Measurements from ENCODE around the gene CCDC85C. TPM values are rescaled to one million over a fixed set of nuclear protein-coding genes. Genes with fewer than 3 reads are reported as not detected.

The CCDC85C gene
- total RNA-seq, 1 donor, result 11.2 TPM

GRCh38 chr14:99561864-99562263 lies 42.1 kb downstream of the CCDC85C start:
- TF ChIP-seq, protein P1, sequence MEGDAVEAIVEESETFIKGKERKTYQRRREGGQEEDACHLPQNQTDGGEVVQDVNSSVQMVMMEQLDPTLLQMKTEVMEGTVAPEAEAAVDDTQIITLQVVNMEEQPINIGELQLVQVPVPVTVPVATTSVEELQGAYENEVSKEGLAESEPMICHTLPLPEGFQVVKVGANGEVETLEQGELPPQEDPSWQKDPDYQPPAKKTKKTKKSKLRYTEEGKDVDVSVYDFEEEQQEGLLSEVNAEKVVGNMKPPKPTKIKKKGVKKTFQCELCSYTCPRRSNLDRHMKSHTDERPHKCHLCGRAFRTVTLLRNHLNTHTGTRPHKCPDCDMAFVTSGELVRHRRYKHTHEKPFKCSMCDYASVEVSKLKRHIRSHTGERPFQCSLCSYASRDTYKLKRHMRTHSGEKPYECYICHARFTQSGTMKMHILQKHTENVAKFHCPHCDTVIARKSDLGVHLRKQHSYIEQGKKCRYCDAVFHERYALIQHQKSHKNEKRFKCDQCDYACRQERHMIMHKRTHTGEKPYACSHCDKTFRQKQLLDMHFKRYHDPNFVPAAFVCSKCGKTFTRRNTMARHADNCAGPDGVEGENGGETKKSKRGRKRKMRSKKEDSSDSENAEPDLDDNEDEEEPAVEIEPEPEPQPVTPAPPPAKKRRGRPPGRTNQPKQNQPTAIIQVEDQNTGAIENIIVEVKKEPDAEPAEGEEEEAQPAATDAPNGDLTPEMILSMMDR (IDR thresholded peaks at IDR 0.05; ENCODE audit: insufficient read depth, low read depth, low read length), result no peak
- no peak for DNase-seq (ENCODE audit: low read depth)
- H3K4me3 ChIP-seq (ENCODE audit: low read depth, low read length), result no peak overlapping the region

DNA sequence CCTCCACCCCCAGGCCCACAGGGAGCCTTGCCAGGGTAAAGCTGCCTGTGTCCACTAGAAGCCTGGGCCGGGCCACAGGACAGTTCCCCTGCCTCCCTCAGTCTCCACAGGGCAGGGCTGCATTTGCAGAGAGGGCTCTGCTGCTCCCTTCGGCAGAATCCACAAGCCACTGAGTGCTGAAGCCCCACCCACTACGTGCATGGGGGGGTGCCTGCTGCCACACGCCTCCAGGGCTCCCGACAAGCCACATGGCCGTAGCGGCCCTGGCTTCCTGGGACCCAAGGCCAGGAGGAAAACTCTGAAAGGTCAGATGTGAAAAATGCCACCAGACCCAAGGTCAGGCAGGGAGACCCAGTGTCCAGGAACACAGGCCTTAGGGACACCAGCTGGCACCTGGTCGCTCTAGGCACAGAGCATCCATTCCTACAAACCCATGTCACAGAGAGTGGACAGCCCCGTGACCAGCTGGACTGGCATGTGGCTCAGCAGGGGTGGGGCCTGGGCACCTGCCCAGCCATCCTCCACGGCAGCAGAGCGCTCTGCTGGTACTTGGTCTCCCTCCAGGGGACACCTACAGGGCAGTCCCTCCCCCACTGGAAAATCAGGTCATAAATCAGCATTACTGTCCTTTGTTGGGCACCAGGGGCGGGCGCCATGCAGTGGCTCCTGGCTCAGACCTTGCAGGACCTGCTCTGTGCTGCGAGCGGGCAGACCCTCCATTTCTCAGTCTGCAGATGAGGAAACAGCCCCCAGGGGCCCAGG lies 42.9 kb downstream of the CCDC85C start:
- TF ChIP-seq, protein P1 (IDR thresholded peaks at IDR 0.05; ENCODE audit: insufficient read depth, low read depth, low read length), result no peak
- no peak for DNase-seq (ENCODE audit: low read depth)
- H3K4me3 ChIP-seq (ENCODE audit: low read depth, low read length), result no peak overlapping the region

- no peak for DNase-seq (ENCODE audit: low read depth)
- TF ChIP-seq, protein P1 (IDR thresholded peaks at IDR 0.05; ENCODE audit: insufficient read depth, low read depth, low read length), result no peak
Observed at GRCh38 chr14:99560403-99560802, 43.6 kb downstream of the CCDC85C start.

GRCh38 chr14:99559286-99559990 lies 44.6 kb downstream of the CCDC85C start:
- TF ChIP-seq, protein P1 (IDR thresholded peaks at IDR 0.05; ENCODE audit: insufficient read depth, low read depth, low read length), result no peak
- no peak overlapping the region for H3K4me3 ChIP-seq (ENCODE audit: low read depth, low read length)
- no peak for DNase-seq (ENCODE audit: low read depth)

More at GRCh38 chr14:99560403-99560802, 43.6 kb downstream of the CCDC85C start:
- H3K4me3 ChIP-seq (ENCODE audit: low read depth, low read length), result no peak overlapping the region

DNA sequence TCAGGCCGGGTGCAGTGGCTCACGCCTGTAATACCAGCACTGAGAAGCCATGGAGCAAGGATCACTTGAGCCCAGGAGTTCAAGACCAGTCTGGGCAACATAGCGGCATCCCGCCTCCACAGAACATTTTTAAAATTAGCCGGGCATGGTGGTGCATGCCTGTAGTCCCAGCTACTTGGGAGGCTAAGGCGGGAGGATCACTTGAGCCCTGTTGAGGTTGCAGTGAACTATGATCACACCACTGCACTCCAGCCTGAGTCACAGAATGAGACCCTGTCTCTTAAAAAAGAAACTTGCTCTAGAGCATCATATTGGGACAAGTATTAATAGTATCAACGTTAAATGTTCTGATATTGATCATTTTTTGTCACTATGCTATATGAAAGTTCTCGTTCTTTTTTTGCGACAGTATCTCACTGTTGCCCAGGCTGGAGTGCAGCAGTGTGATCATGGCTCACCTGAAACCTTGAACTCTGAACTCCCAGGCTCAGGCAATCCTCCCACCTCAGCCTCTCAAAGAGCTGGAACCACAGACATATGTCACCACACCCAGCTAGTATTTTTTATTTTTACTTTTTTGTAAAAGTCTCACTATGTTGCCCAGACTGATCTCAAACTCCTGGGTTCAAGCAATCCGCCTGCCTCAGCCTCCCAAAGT lies 47.7 kb downstream of the CCDC85C start:
- no peak overlapping the region for H3K4me3 ChIP-seq (ENCODE audit: low read depth, low read length)
- TF ChIP-seq, protein P1 (IDR thresholded peaks at IDR 0.05; ENCODE audit: insufficient read depth, low read depth, low read length), result no peak
- DNase-seq (ENCODE audit: low read depth), result no peak

GRCh38 chr14:99554757-99555531 lies 49.1 kb downstream of the CCDC85C start:
- no peak overlapping the region for H3K4me3 ChIP-seq (ENCODE audit: low read depth, low read length)
- TF ChIP-seq, protein P1 (IDR thresholded peaks at IDR 0.05; ENCODE audit: insufficient read depth, low read depth, low read length), result no peak
- DNase-seq (ENCODE audit: low read depth), result no peak
